SK-N-SH treated with all-trans-retinoic acid at 6 μM for 48 hours (cell line): ENCODE data around the gene RASD1.

Source experiments
- ATAC-seq: fragments of 200-7000 bp; cut with Tn5 transposase; 3 replicates; pipeline ENCODE4 v1.9.1; 2020; ENCODE audit warnings: mild to moderate bottlenecking, moderate library complexity
- ARNTL ChIP-seq: fragments of 450-650 bp; formaldehyde crosslinking; IDR thresholded peaks from 2 replicates; pipeline ENCODE4 v1.5.0; 2020; ENCODE audit warnings: low read depth, mild to moderate bottlenecking, moderate library complexity, borderline replicate concordance
- BACH2 ChIP-seq: fragments of 250-450 bp; sonication (Bioruptor Pico); IDR thresholded peaks from 2 replicates; pipeline ENCODE4 v1.9.0; 2021; ENCODE audit warnings: mild to moderate bottlenecking, borderline replicate concordance
- ESRRG ChIP-seq: fragments of 250-450 bp; sonication (Bioruptor Pico); IDR thresholded peaks from 2 replicates; pipeline ENCODE4 v1.6.1; 2021; ENCODE audit warnings: mild to moderate bottlenecking
- ISL1 ChIP-seq: fragments of 250-450 bp; sonication (Bioruptor Pico); IDR thresholded peaks from 2 replicates; pipeline ENCODE4 v2.1.2; 2022; ENCODE audit warnings: mild to moderate bottlenecking, moderate library complexity
- PPARA ChIP-seq: fragments of 250-450 bp; sonication (Bioruptor Pico); IDR thresholded peaks from 2 replicates; pipeline ENCODE4 v1.5.0; 2020; ENCODE audit warnings: mild to moderate bottlenecking, borderline replicate concordance
- RARB ChIP-seq: fragments of 250-450 bp; sonication (Bioruptor Pico); IDR thresholded peaks from 2 replicates; pipeline ENCODE4 v1.8.0; 2021; ENCODE audit warnings: mild to moderate bottlenecking, moderate library complexity
- SNAI2 ChIP-seq: fragments of 250-450 bp; sonication (Bioruptor Pico); IDR thresholded peaks from 2 replicates; pipeline ENCODE4 v1.5.0; 2020; ENCODE audit warnings: mild to moderate bottlenecking, moderate library complexity
- TCF4 ChIP-seq: fragments of 250-450 bp; sonication (Bioruptor Pico); IDR thresholded peaks from 2 replicates; pipeline ENCODE4 v1.8.0; 2021; ENCODE audit warnings: mild to moderate bottlenecking, moderate library complexity, borderline replicate concordance
- TOX ChIP-seq: fragments of 250-450 bp; sonication (Bioruptor Pico); IDR thresholded peaks from 2 replicates; pipeline ENCODE4 v1.8.0; 2021; ENCODE audit warnings: mild to moderate bottlenecking, moderate library complexity, borderline replicate concordance
- ZFP3 ChIP-seq: fragments of 250-450 bp; sonication (Bioruptor Pico); IDR thresholded peaks from 2 replicates; pipeline ENCODE4 v1.5.0; 2020; ENCODE audit warnings: mild to moderate bottlenecking, moderate library complexity
- ZFP30 ChIP-seq: fragments of 450-650 bp; formaldehyde crosslinking; IDR thresholded peaks from 2 replicates; pipeline ENCODE4 v1.5.0; 2022; ENCODE audit warnings: mild to moderate bottlenecking, moderate library complexity
- ZNF565 ChIP-seq: fragments of 450-650 bp; formaldehyde crosslinking; conservative IDR thresholded peaks from 2 replicates; pipeline ENCODE4 v1.5.0; 2020; ENCODE audit warnings: low read depth, mild to moderate bottlenecking, moderate library complexity
- ZNF70 ChIP-seq: fragments of 450-650 bp; formaldehyde crosslinking; IDR thresholded peaks from 2 replicates; pipeline ENCODE4 v1.5.0; 2020; ENCODE audit warnings: mild to moderate bottlenecking, moderate library complexity
- ZNF8 ChIP-seq: fragments of 450-650 bp; formaldehyde crosslinking; IDR thresholded peaks from 2 replicates; pipeline ENCODE4 v1.5.0; 2020; ENCODE audit warnings: mild to moderate bottlenecking, moderate library complexity
- TF ChIP-seq, protein P1 (sequence below): fragments of 250-450 bp; sonication (Bioruptor Pico); IDR thresholded peaks from 2 replicates; pipeline ENCODE4 v1.8.0; 2020; ENCODE audit warnings: mild to moderate bottlenecking, moderate library complexity, borderline replicate concordance
- TF ChIP-seq, protein P2 (sequence below): fragments of 250-450 bp; sonication (Bioruptor Pico); IDR thresholded peaks from 2 replicates; pipeline ENCODE4 v1.5.1; 2020; ENCODE audit warnings: low read depth, mild to moderate bottlenecking, moderate library complexity
- TF ChIP-seq, protein P3 (sequence below): fragments of 250-450 bp; sonication (Bioruptor Pico); IDR thresholded peaks from 2 replicates; pipeline ENCODE4 v1.5.1; 2021; ENCODE audit warnings: mild to moderate bottlenecking, moderate library complexity
- TF ChIP-seq, protein P4 (sequence below): fragments of 250-450 bp; sonication (Bioruptor Pico); IDR thresholded peaks from 2 replicates; pipeline ENCODE4 v1.5.0; 2020; ENCODE audit warnings: mild to moderate bottlenecking, moderate library complexity
- TF ChIP-seq, protein P5 (sequence below): fragments of 250-450 bp; sonication (Bioruptor Pico); IDR thresholded peaks from 2 replicates; pipeline ENCODE4 v1.8.0; 2021; ENCODE audit warnings: low read depth, mild to moderate bottlenecking, moderate library complexity, borderline replicate concordance

Gene RASD1

DNA sequence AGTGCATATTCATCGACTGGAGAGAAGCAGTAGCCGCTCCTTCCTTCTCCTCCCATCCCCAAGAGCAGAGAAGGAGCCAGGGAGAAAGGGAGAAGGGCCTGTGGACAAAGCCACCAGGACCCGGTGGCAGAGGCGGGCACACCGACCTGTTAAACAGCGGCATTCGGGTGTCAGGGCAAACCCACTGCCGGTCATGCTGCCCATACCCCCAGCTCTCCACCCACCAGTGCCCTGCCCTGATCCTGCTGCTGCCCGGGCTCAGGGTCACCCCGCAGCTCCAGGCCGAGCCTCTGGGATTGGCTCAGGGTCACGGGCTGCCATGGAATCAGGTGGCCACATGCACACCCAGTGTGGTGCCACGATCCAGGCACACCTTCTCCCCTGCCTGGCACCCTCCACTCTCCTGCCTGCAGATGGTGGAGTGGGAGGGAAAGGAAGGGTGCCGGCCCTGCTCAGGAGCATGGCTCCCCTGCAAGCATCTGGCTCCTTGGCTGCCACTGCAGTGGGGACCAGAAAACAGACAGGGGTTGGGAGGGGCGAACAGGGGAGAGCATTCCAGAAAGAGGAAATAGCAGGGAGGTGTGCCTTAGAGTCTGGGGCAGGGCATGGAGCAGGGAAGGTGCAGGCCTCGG lies 18.3 kb upstream of the RASD1 start (continued):
- TF ChIP-seq TCF4 (CRISPR knock-in tag) = no peak
- TF ChIP-seq, all 23 proteins: peak for 0

DNA sequence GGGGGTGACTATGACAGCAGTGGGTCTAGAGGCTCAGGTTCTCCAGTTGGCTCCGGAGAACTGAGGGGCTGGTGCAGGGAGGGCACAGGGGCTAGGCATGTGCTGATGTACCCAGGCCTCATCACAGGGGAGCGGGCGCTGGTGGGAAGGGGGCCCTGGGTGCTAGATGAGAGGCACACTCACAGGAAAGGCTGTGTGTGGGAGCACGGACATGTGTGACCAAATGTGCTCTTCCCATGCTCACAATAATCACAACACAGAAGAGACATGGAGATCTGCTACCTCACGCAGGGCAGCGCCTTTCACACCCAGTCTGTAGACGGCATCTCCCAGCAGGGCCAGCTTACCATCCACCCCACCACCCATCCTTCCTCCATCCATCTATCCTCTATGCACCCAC lies 17.4 kb upstream of the RASD1 start:
- TF ChIP-seq PPARA (CRISPR knock-in tag) (no peak), ZFP3 (no peak), ZNF8 (CRISPR knock-in tag) (no peak), RARB (CRISPR knock-in tag) (no peak), ISL1 (CRISPR knock-in tag) (no peak), ZFP30 (no peak), SNAI2 (CRISPR knock-in tag) (no peak), ZNF70 (CRISPR knock-in tag) (no peak), ESRRG (CRISPR knock-in tag) (no peak), BACH2 (CRISPR knock-in tag) (no peak), ARNTL (CRISPR knock-in tag) (no peak), TCF4 (CRISPR knock-in tag) (no peak), TOX (CRISPR knock-in tag) (no peak), ZNF565 (CRISPR knock-in tag) (no peak)
- TF ChIP-seq, protein P1, sequence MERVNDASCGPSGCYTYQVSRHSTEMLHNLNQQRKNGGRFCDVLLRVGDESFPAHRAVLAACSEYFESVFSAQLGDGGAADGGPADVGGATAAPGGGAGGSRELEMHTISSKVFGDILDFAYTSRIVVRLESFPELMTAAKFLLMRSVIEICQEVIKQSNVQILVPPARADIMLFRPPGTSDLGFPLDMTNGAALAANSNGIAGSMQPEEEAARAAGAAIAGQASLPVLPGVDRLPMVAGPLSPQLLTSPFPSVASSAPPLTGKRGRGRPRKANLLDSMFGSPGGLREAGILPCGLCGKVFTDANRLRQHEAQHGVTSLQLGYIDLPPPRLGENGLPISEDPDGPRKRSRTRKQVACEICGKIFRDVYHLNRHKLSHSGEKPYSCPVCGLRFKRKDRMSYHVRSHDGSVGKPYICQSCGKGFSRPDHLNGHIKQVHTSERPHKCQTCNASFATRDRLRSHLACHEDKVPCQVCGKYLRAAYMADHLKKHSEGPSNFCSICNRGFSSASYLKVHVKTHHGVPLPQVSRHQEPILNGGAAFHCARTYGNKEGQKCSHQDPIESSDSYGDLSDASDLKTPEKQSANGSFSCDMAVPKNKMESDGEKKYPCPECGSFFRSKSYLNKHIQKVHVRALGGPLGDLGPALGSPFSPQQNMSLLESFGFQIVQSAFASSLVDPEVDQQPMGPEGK (CRISPR knock-in tag) = no peak
- TF ChIP-seq, protein P2, sequence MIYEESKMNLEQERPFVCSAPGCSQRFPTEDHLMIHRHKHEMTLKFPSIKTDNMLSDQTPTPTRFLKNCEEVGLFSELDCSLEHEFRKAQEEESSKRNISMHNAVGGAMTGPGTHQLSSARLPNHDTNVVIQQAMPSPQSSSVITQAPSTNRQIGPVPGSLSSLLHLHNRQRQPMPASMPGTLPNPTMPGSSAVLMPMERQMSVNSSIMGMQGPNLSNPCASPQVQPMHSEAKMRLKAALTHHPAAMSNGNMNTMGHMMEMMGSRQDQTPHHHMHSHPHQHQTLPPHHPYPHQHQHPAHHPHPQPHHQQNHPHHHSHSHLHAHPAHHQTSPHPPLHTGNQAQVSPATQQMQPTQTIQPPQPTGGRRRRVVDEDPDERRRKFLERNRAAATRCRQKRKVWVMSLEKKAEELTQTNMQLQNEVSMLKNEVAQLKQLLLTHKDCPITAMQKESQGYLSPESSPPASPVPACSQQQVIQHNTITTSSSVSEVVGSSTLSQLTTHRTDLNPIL (CRISPR knock-in tag) = no peak
- TF ChIP-seq, protein P3, sequence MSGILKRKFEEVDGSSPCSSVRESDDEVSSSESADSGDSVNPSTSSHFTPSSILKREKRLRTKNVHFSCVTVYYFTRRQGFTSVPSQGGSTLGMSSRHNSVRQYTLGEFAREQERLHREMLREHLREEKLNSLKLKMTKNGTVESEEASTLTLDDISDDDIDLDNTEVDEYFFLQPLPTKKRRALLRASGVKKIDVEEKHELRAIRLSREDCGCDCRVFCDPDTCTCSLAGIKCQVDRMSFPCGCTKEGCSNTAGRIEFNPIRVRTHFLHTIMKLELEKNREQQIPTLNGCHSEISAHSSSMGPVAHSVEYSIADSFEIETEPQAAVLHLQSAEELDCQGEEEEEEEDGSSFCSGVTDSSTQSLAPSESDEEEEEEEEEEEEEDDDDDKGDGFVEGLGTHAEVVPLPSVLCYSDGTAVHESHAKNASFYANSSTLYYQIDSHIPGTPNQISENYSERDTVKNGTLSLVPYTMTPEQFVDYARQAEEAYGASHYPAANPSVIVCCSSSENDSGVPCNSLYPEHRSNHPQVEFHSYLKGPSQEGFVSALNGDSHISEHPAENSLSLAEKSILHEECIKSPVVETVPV (CRISPR knock-in tag) = no peak
- TF ChIP-seq, protein P4, sequence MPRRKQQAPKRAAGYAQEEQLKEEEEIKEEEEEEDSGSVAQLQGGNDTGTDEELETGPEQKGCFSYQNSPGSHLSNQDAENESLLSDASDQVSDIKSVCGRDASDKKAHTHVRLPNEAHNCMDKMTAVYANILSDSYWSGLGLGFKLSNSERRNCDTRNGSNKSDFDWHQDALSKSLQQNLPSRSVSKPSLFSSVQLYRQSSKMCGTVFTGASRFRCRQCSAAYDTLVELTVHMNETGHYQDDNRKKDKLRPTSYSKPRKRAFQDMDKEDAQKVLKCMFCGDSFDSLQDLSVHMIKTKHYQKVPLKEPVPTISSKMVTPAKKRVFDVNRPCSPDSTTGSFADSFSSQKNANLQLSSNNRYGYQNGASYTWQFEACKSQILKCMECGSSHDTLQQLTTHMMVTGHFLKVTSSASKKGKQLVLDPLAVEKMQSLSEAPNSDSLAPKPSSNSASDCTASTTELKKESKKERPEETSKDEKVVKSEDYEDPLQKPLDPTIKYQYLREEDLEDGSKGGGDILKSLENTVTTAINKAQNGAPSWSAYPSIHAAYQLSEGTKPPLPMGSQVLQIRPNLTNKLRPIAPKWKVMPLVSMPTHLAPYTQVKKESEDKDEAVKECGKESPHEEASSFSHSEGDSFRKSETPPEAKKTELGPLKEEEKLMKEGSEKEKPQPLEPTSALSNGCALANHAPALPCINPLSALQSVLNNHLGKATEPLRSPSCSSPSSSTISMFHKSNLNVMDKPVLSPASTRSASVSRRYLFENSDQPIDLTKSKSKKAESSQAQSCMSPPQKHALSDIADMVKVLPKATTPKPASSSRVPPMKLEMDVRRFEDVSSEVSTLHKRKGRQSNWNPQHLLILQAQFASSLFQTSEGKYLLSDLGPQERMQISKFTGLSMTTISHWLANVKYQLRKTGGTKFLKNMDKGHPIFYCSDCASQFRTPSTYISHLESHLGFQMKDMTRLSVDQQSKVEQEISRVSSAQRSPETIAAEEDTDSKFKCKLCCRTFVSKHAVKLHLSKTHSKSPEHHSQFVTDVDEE (CRISPR knock-in tag) = no peak
- TF ChIP-seq, protein P5, sequence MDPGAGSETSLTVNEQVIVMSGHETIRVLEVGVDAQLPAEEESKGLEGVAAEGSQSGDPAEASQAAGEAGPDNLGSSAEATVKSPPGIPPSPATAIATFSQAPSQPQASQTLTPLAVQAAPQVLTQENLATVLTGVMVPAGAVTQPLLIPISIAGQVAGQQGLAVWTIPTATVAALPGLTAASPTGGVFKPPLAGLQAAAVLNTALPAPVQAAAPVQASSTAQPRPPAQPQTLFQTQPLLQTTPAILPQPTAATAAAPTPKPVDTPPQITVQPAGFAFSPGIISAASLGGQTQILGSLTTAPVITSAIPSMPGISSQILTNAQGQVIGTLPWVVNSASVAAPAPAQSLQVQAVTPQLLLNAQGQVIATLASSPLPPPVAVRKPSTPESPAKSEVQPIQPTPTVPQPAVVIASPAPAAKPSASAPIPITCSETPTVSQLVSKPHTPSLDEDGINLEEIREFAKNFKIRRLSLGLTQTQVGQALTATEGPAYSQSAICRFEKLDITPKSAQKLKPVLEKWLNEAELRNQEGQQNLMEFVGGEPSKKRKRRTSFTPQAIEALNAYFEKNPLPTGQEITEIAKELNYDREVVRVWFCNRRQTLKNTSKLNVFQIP (CRISPR knock-in tag) = no peak
- no peak for ATAC-seq

DNA sequence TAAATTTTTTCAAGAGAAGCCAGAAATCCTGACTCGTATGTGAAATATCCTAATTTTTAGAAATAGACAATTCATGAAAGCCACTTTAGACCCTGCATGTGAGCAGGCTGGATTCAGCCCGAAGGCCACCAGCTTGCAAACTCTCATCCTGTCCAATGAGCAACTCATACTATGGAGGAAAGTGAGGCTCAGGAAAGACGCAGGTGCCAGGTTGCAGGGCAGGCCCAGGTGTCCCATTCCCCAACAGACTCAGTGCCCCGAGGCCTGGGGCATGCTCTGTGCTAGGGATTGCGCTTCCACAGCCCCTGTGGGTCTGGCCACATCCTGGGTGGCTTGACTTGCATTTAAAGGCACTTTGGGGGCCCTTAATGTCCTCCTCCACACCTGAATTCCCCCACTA lies 16.7 kb upstream of the RASD1 start:
- TF ChIP-seq, protein P2 (CRISPR knock-in tag) = no peak
- no peak for TF ChIP-seq ZFP3
- ATAC-seq = no peak
